HepG2 (cell line): ENCODE results near the gene AK6. TPM values are rescaled to one million over a fixed set of nuclear protein-coding genes. Genes with fewer than 3 reads are reported as not detected.

Source experiments
- ATAC-seq: fragments of 200-7000 bp; cut with Tn5 transposase; 3 replicates; pipeline ENCODE4 v1.9.1; 2020; ENCODE audit warnings: mild to moderate bottlenecking, moderate library complexity
- BruUV-seq: library from RNA; stranded (reverse); fragments of 400-500 nt; replicated peaks from 2 replicates; lab custom pipeline; 2021; lab: Mats Ljungman, UMichigan
- CTCF ChIA-PET: fragments of 300-600 bp; formaldehyde crosslinking; extraction: SDS; loops from one replicate; lab custom pipeline; 2021; ENCODE audit warnings: low total read pairs, inconsistent platforms, low intra/inter-chr PET ratio; lab: Yijun Ruan, JAX
- POLR2A ChIA-PET: fragments of 350-600 bp; sonication (Branson Sonifier 250); formaldehyde crosslinking; loops from one replicate; lab custom pipeline; 2020; ENCODE audit warnings: antibody characterized with exemption, inconsistent platforms; lab: Yijun Ruan, JAX
- DNase-seq: peaks from one replicate; pipeline ENCODE4 v3.0.0-alpha.2; 2015; ENCODE audit warnings: low spot score
- FAIRE-seq: peaks from 3 replicates; lab custom pipeline; 2011; peaks lifted over from hg19 to GRCh38; lab: Jason Lieb, UNC
- H2AFZ ChIP-seq: one replicate; pipeline ENCODE4 v1.6.1; 2011; ENCODE audit warnings: low read length, inconsistent platforms
- H3K27ac ChIP-seq: fragments of 300-600 bp; 3 replicates; pipeline ENCODE4 v1.8.0; 2011; ENCODE audit warnings: mixed run types, mild to moderate bottlenecking, mixed read lengths, low read length, inconsistent platforms; ENCODE audit not compliant: insufficient read depth; ENCODE audit errors: extremely low read length
- H3K27me3 ChIP-seq, 2 experiments: fragments of 200-600 bp in 1 of 2; 2 replicates in 1 of 2; 3 replicates in 1 of 2; pipeline versions ENCODE4 v1.6.0 to v1.8.0; 2011; ENCODE audit warnings: low read length in 2 of 2, mild to moderate bottlenecking in 2 of 2, moderate library complexity in 2 of 2, inconsistent platforms in 1 of 2; ENCODE audit not compliant: insufficient read depth in 2 of 2, control insufficient read depth in 1 of 2
- H3K36me3 ChIP-seq, 2 experiments: fragments of 200-600 bp in 1 of 2; replicated peaks in 1 of 2; 2 replicates in 1 of 2; 3 replicates in 1 of 2; pipeline versions ENCODE4 v1.5.1 to v1.8.0; 2011; ENCODE audit warnings: low read length in 2 of 2, inconsistent platforms in 1 of 2; ENCODE audit not compliant: insufficient read depth in 2 of 2, control insufficient read depth in 1 of 2
- H3K4me1 ChIP-seq: 2 replicates; pipeline ENCODE4 v1.5.1; 2012; ENCODE audit warnings: low read length, inconsistent platforms; ENCODE audit not compliant: insufficient read depth
- H3K4me2 ChIP-seq: 2 replicates; pipeline ENCODE4 v1.6.0; 2011; ENCODE audit warnings: low read depth, low read length, inconsistent platforms
- H3K4me3 ChIP-seq, 3 experiments: fragments of 200-600 bp in 1 of 3; sonication (generic), shearing (Covaris generic) in 1 of 3; replicated peaks in 1 of 3; 2 replicates each; pipeline ENCODE4 v1.5.1; 2011 to 2016; ENCODE audit warnings: low read length in 3 of 3, inconsistent platforms in 2 of 3, low read depth in 2 of 3, mild to moderate bottlenecking in 2 of 3, control low read depth in 1 of 3, mixed read lengths in 1 of 3; ENCODE audit not compliant: insufficient read depth in 1 of 3
- H3K79me2 ChIP-seq: one replicate; pipeline ENCODE4 v1.6.1; 2011; ENCODE audit warnings: low read length, inconsistent platforms; ENCODE audit not compliant: insufficient read depth
- H3K9ac ChIP-seq: 2 replicates; pipeline ENCODE4 v1.6.0; 2011; ENCODE audit warnings: mild to moderate bottlenecking, low read depth, low read length, inconsistent platforms; ENCODE audit not compliant: insufficient read depth
- H3K9me3 ChIP-seq: 2 replicates; pipeline ENCODE4 v1.5.1; 2012; ENCODE audit warnings: mild to moderate bottlenecking, low read length
- H4K20me1 ChIP-seq: 2 replicates; pipeline ENCODE4 v1.6.0; 2011; ENCODE audit warnings: inconsistent platforms, mild to moderate bottlenecking, low read length, moderate library complexity; ENCODE audit not compliant: insufficient read depth
- ATF7 ChIP-seq, 2 experiments: fragments of 450-650 bp in 1 of 2; sonication (generic) in 1 of 2; formaldehyde crosslinking in 1 of 2; IDR thresholded peaks; 2 replicates each; pipeline versions ENCODE4 v1.4.0 to v1.6.1; 2016 to 2020; ENCODE audit warnings: antibody characterized with exemption in 1 of 2, mild to moderate bottlenecking in 1 of 2, missing genetic modification reagents in 1 of 2
- BRCA1 ChIP-seq: sonication (generic); formaldehyde crosslinking; IDR thresholded peaks from 2 replicates; pipeline ENCODE4 v1.4.0; 2020; ENCODE audit warnings: missing genetic modification reagents
- CREB1 ChIP-seq, 2 experiments: fragments of 450-650 bp in 1 of 2; IDR thresholded peaks; 2 replicates each; pipeline ENCODE4 v1.6.1; 2016 to 2017; ENCODE audit warnings: control low read depth in 1 of 2, mild to moderate bottlenecking in 1 of 2, missing compliant biosample characterization in 1 of 2, missing genetic modification characterization in 1 of 2
- DBP ChIP-seq: sonication (generic); formaldehyde crosslinking; IDR thresholded peaks from 2 replicates; pipeline ENCODE4 v1.4.0; 2020; ENCODE audit warnings: missing genetic modification reagents; ENCODE audit errors: not compliant biosample characterization
- FLYWCH1 ChIP-seq: sonication (generic); formaldehyde crosslinking; IDR thresholded peaks from 2 replicates; pipeline ENCODE4 v1.8.1; 2023; ENCODE audit warnings: mild to moderate bottlenecking, missing genetic modification reagents
- HDAC1 ChIP-seq: sonication (generic); formaldehyde crosslinking; IDR thresholded peaks from 2 replicates; pipeline ENCODE4 v1.5.1; 2020; ENCODE audit warnings: mild to moderate bottlenecking, missing genetic modification reagents
- HMGA1 ChIP-seq: sonication (generic); formaldehyde crosslinking; conservative IDR thresholded peaks from 2 replicates; pipeline ENCODE4 v1.4.0; 2020; ENCODE audit warnings: missing genetic modification reagents
- HMGXB4 ChIP-seq, 2 experiments: sonication (generic) in 1 of 2; formaldehyde crosslinking in 1 of 2; IDR thresholded peaks; 2 replicates each; pipeline versions ENCODE4 v1.4.0 to v1.6.1; 2018 to 2020; ENCODE audit warnings: missing genetic modification reagents in 2 of 2, borderline replicate concordance in 1 of 2, low read depth in 1 of 2, mild to moderate bottlenecking in 1 of 2, missing biosample characterization in 1 of 2
- HNF4A ChIP-seq: sonication (generic); formaldehyde crosslinking; IDR thresholded peaks from 2 replicates; pipeline ENCODE4 v1.4.0; 2020; ENCODE audit warnings: missing genetic modification reagents
- PCBP1 ChIP-seq: fragments of 200-400 bp; formaldehyde crosslinking; IDR thresholded peaks from 2 replicates; pipeline ENCODE4 v1.6.1; 2017; ENCODE audit warnings: mild to moderate bottlenecking, low read depth, low read length, borderline replicate concordance
- PPARG ChIP-seq: conservative IDR thresholded peaks from 2 replicates; pipeline ENCODE4 v1.6.1; 2016; ENCODE audit warnings: missing biosample characterization, missing genetic modification reagents
- ZBTB33 ChIP-seq: sonication (generic); formaldehyde crosslinking; IDR thresholded peaks from 2 replicates; pipeline ENCODE4 v1.4.0; 2020; ENCODE audit warnings: missing genetic modification reagents
- ZEB1 ChIP-seq: IDR thresholded peaks from 2 replicates; pipeline ENCODE4 v1.6.1; 2012; ENCODE audit warnings: mild to moderate bottlenecking, low read depth, inconsistent platforms; ENCODE audit not compliant: insufficient replicate concordance
- ZNF143 ChIP-seq: sonication (generic); formaldehyde crosslinking; IDR thresholded peaks from 2 replicates; pipeline ENCODE4 v1.4.0; 2020; ENCODE audit warnings: missing genetic modification reagents
- ZNF17 ChIP-seq: sonication (generic); formaldehyde crosslinking; IDR thresholded peaks from 2 replicates; pipeline ENCODE4 v1.5.0; 2020; ENCODE audit warnings: mild to moderate bottlenecking, missing genetic modification reagents
- ZNF232 ChIP-seq: sonication (generic); formaldehyde crosslinking; IDR thresholded peaks from 2 replicates; pipeline ENCODE4 v1.4.0; 2020; ENCODE audit warnings: missing genetic modification reagents, borderline replicate concordance
- ZNF3 ChIP-seq: IDR thresholded peaks from 2 replicates; pipeline ENCODE4 v1.7.0; 2017; ENCODE audit warnings: inconsistent platforms
- ZNF501 ChIP-seq: sonication (generic); formaldehyde crosslinking; IDR thresholded peaks from 2 replicates; pipeline ENCODE4 v1.5.1; 2020; ENCODE audit warnings: mild to moderate bottlenecking, moderate library complexity, missing genetic modification reagents
- ZZZ3 ChIP-seq: sonication (generic); formaldehyde crosslinking; IDR thresholded peaks from 2 replicates; pipeline ENCODE4 v1.4.0; 2020; ENCODE audit warnings: missing genetic modification reagents, mild to moderate bottlenecking, borderline replicate concordance
- WGBS: methylation state at CpG from one replicate; pipeline ENCODE4 v1.1.6; 2017; ENCODE audit warnings: low lambda C conversion rate; 5-methylcytosine and 5-hydroxymethylcytosine counted together
- in situ Hi-C: cut with HindIII; loops from 2 replicates; pipeline ENCODE4 v1.10.0; 2017; ENCODE audit warnings: low pct_unique_long_range_greater_than_20kb; ENCODE audit not compliant: extremely low pct_ligation_motif_present
- intact Hi-C: fragments of 100-400 bp; cut with micrococcal nuclease; formaldehyde crosslinking; loops from one replicate; pipeline ENCODE4 v1.10.0; 2022; ENCODE audit not compliant: unreplicated experiment
- polyA plus RNA-seq, 8 experiments: library from polyadenylated mRNA; depleted of rRNA in 3 of 8; stranded (reverse) in 7 of 8; unstranded in 1 of 8; fragments of >200 nt; fragmentation: Illumina TruSeq in 4 of 8; extraction: Trizol in 4 of 8; gene quantifications; 2 replicates each; pipeline versions ENCODE4 v1.2.1 to v1.2.3, GENCODE V29; 2011 to 2016; ENCODE audit warnings: low read depth in 4 of 8, missing spikeins in 1 of 8, mixed read lengths in 1 of 8; ENCODE audit not compliant: insufficient read depth in 1 of 8
- total RNA-seq, 5 experiments: library from RNA; depleted of rRNA; stranded (reverse); fragments of >200 nt; fragmentation: Illumina TruSeq; extraction: Trizol; gene quantifications; 2 replicates each; pipeline ENCODE4 v1.2.3, GENCODE V29; 2016; ENCODE audit warnings: low read depth in 1 of 5

Gene AK6
- total and polyA plus RNA-seq, 2 of the 13 experiments (the other 11 are each of a cell fraction or from before 2014, with no cell fraction given) = 31.1 to 77.2 TPM

- no peak for TF ChIP-seq HMGXB4 (CRISPR knock-in tag; IDR thresholded peaks at IDR 0.05; ENCODE audit: borderline replicate concordance in 1 of 2, low read depth in 1 of 2)
- 0 out of 2 replicates have a peak, but pooled peaks have one; percentile 31 for TF ChIP-seq ZNF501 (CRISPR knock-in tag)
- no peak for TF ChIP-seq ZNF17 (CRISPR knock-in tag)
- peak; percentile 40; the same call in 1 of the 2 replicates for TF ChIP-seq ZBTB33 (CRISPR knock-in tag)
Observed at GRCh38 chr5:69367697-69368279, 1.5 kb downstream of the AK6 start (continued).

- H3K4me3 ChIP-seq = no peak overlapping the region
- ChIA-PET CTCF (no interaction called here), POLR2A (no interaction called here)
- no peak overlapping the region for H2AFZ ChIP-seq
- peaks cover 6 to 42% of the 10 kb centered on the region in 2 experiments; a peak in 4 of 5 replicates for H3K36me3 ChIP-seq
- no peak overlapping the region for H3K27ac ChIP-seq
- H3K9ac ChIP-seq = no peak overlapping the region
- H3K4me2 ChIP-seq = no peak overlapping the region
- H3K27me3 ChIP-seq = no peaks in the 10 kb centered on the region; a peak in 1 of 5 replicates
- DNase-seq (no peak), FAIRE-seq (no peak), ATAC-seq (no peak)
- H3K9me3 ChIP-seq = no peaks in the 10 kb centered on the region
- intact Hi-C loops = no loop called here
- H4K20me1 ChIP-seq = peaks cover 12% of the 10 kb centered on the region
- no TSS peak for BruUV-seq
- peaks cover 76% of the 10 kb centered on the region for H3K79me2 ChIP-seq
- WGBS = 96% methylated on average over 3 of the region's 3 CpGs
- H3K4me1 ChIP-seq = peaks cover 22% of the 10 kb centered on the region
- in situ Hi-C loops = no loop called here
- no peak for TF ChIP-seq FLYWCH1 (CRISPR knock-in tag)
- TF ChIP-seq ZNF232 (CRISPR knock-in tag) = no peak
- TF ChIP-seq PPARG = no peak
- TF ChIP-seq HDAC1 (CRISPR knock-in tag) = no peak
- TF ChIP-seq ZEB1 = no peak
- TF ChIP-seq BRCA1 (CRISPR knock-in tag) = no peak
- no peak for TF ChIP-seq ZNF143 (CRISPR knock-in tag)
- no peak for TF ChIP-seq DBP
- peak; percentile 94 for TF ChIP-seq ATF7 (IDR thresholded peaks at IDR 0.05)
- no peak for TF ChIP-seq ATF7 (CRISPR knock-in tag; IDR thresholded peaks at IDR 0.05)
- TF ChIP-seq PCBP1 = no peak
- no peak for TF ChIP-seq HMGA1 (CRISPR knock-in tag)
- TF ChIP-seq ZNF3 = no peak
- TF ChIP-seq HNF4A (CRISPR knock-in tag) = no peak
- peak; percentile 87 for TF ChIP-seq CREB1 (IDR thresholded peaks at IDR 0.05)
- no peak for TF ChIP-seq CREB1 (CRISPR knock-in tag; IDR thresholded peaks at IDR 0.05)
- no peak for TF ChIP-seq ZZZ3 (CRISPR knock-in tag)
Observed at GRCh38 chr5:69364850-69365249, 4.5 kb downstream of the AK6 start.
